HG03432 (cell line): ENCODE results near the gene ZBTB9.

ENCODE experiments used
- ATAC-seq: cut with Tn5 transposase; IDR thresholded peaks from one replicate; pipeline ENCODE4 v1.9.1; 2021; ENCODE audit warnings: mild to moderate bottlenecking, moderate library complexity; ENCODE audit not compliant: unreplicated experiment

Gene ZBTB9

DNA sequence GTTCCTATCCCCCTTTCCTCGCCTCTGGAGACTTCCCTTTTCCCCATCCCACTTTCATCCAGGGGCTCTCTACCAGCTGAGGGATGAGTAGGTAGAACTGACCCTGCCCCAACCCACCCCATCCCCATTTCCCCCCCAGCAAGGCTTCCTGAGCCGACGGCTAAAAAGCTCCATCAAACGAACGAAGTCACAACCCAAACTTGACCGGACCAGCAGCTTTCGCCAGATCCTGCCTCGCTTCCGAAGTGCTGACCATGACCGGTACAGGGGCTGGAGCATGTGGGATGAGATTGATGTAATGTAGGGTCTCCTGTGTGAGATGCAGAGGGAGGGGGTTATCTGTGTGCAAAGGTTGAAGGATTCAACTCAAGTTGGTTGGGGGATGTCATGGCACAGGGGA, 21.8 kb upstream of the ZBTB9 start:
- no peak for ATAC-seq

DNA sequence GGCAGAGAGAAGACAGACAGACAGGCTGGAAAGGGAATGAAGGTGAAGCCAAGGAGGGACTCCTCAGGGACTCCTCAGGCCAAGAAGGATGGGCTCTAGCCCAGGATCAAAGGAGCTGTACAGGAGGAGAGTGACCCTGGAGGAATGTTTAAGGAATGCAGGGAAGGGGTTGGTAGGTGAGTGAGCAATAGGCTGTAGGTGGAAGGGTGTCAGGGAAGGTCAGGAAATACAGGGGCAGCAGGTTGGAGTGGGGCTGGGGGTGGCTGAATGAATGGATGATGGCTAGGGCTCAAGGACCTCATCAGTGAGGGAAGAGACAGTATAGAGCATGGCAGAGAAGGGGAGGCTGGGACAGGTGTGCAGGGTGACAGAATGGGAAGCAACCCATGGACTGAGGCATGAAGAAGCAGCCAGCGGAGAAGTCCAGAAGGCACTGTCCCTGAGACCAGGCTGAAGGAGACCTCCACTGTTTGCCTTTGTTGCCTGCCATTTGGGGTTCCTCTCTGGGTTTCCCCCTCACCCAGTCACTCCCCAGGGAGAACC, 21.3 kb upstream of the ZBTB9 start:
- ATAC-seq: no peak

DNA sequence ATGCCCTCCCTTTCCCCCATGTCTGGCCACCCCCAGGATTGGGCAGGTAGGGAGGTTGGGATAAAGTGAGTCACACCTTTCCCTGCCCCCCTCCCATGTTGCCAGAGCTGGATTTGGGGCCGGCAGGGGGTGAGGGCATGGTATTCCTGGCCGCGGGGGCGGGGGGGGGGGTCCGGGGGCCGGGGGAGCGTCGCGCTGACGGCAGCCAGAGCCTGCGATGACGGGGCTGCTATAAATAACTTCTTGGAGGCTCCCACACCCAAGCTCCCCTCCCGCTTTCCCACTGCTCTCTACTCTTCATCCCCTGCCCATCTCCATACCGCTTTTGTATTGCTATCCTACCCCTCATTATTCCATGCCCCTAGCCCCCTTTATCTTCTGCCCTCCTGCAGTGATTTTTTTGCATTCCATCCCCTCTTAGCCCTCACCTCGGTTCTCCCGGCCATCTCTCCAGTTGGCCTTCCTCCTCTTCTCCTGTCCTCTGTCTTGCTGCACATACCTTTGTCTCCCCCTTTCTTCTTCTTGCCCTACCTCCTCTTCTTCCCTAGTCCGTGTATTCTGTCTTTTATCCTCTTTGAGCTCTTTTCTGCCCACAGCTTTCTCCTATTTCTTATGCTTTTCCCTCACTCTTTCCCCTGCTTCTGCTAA, 20.7 kb upstream of the ZBTB9 start:
- no peak for ATAC-seq

DNA sequence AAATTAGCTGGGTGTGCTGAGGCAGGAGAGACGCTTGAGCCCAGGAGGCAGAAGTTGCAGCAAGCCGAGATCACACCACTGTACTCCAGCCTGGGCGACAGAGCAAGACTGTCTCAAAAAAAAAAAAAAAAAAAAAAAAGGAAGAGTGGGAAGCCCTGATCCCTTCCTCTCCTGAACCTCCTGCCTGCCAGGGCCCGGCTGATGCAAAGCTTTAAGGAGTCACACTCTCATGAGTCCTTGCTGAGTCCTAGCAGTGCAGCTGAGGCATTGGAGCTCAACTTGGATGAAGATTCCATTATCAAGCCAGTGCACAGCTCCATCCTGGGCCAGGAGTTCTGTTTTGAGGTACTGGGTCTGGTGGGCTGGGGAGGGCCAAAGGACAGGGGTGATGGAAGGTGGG, 19.4 kb upstream of the ZBTB9 start:
- no peak for ATAC-seq

DNA sequence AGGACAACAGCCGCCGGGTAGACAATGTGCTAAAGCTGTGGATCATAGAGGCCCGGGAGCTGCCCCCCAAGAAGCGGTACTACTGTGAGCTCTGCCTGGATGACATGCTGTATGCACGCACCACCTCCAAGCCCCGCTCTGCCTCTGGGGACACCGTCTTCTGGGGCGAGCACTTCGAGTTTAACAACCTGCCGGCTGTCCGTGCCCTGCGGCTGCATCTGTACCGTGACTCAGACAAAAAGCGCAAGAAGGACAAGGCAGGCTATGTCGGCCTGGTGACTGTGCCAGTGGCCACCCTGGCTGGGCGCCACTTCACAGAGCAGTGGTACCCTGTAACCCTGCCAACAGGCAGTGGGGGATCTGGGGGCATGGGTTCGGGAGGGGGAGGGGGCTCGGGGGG, 16.7 kb upstream of the ZBTB9 start:
- ATAC-seq: no peak

DNA sequence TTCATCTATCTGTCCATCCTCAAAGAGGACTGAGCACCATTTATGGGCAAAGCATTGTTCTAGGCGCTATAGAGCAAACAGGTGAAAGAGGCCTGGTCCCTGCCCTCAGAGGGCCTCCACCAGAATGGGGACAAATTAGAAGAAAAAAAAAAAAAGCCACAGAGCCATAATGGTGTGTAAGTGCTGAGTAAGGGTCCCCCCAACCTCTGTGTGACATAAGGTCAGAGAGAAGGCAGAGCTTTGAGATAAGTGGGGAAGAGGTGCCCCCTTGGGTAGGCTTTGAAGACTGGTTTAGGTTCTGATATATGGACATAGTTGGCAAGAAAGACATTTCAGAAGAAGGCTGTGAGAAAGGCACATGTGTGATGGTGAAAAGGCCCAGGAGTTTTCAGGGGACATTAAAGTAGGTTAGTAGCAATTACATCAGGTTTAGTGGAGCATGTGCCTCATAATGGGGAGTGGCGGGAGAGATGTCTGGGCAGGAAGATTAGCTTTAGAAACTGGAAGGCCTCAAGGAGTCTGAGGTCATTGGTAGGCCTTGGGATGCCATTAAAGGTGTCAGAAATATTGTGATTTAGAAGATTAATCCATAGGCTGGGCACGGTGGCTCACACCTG, 15.3 kb upstream of the ZBTB9 start:
- ATAC-seq: no peak

DNA sequence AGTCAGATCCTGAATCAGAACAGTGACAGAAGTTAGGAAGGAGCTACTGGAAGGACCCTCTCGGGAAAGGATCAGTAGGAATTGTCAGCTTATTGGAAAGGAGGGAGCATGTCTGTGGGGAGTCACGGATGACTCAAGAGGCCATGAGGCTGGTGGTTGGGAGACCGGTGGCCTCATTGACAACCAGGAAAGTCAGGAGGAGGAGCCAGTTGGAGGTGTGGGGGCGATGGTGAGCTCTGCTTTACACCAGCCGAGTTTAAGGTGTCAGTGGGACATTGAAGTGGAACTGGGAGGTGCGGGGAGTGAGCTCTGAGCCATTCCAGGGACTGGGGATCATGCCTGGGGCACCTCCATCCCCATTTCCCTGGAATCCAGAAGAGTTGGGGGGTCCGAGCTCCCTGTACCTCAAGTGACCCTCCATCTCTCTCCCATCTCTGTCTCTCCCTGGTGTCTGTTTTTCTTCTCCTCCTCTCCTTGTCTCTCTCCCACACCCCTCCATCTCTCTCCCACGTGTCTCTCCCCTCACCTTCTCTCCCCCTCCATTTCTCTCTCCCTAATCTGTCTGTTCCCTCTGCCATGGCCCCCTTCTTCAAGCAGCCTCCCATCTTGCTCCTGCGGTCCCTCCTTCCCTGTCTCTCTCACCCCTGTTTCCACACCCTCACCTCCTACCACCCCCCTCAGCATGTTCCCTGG, 14.3 kb upstream of the ZBTB9 start:
- no peak for ATAC-seq

DNA sequence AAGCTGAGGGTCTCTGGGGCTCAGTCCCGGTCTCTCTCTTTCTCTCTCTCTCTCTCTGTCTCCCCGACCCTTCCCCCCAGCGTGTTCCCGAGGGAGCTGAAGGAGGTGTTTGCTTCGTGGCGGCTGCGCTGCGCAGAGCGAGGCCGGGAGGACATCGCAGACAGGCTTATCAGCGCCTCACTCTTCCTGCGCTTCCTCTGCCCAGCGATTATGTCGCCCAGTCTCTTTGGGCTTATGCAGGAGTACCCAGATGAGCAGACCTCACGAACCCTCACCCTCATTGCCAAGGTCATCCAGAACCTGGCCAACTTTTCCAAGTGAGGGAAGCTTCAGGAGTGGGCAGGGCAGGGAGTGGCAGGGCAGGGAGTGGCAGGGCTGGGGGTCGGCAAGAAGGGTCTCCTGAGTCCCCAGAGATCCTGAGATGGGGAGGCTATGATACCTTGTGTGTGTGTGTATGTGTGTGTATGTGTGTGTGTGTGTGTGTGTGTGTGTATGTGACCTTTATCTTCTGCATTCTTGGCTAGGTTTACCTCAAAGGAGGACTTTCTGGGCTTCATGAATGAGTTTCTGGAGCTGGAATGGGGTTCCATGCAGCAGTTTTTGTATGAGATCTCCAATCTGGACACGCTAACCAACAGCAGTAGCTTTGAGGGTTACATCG, 13.6 kb upstream of the ZBTB9 start:
- no peak for ATAC-seq

DNA sequence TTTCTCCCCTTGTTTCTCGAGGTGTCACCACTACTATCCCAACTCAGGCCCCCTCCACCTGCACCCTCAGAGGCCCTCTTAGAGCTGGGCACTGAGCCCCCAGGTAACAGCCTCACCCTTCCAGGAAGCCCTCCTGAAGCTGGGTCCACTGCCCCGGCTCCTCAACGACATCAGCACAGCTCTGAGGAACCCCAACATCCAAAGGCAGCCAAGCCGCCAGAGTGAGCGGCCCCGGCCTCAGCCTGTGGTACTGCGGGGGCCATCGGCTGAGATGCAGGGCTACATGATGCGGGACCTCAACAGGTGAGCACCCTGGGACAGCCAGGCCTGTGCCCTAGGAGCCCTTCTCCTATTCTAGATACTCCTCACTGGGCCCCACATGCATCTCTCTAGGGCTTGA, 12.9 kb upstream of the ZBTB9 start:
- ATAC-seq: no peak

DNA sequence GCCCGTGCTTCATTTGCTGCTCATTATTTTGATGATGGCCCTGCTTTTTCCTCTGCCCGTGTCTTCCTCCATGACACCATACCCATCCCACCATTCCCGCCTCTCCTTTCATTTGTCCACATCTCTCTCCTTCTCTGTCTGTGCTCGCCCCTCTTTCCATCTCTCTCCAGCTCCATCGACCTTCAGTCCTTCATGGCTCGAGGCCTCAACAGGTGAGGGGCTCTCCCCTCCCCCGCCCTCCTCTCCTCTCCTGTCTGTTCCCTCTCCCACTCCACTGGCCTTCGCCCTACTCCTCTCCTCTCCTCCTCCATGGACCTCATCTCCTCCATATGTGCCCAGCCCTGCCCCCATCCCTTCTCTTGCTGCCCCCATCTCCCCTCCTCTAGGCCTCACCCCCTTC, 12.1 kb upstream of the ZBTB9 start:
- no peak for ATAC-seq

DNA sequence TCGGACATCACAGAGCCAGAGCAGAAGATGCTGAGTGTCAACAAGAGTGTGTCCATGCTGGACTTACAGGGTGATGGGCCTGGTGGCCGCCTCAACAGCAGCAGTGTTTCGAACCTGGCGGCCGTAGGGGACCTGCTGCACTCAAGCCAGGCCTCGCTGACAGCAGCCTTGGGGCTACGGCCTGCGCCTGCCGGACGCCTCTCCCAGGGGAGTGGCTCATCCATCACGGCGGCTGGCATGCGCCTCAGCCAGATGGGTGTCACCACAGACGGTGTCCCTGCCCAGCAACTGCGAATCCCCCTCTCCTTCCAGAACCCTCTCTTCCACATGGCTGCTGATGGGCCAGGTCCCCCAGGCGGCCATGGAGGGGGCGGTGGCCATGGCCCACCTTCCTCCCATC, 11.4 kb upstream of the ZBTB9 start:
- ATAC-seq: no peak

DNA sequence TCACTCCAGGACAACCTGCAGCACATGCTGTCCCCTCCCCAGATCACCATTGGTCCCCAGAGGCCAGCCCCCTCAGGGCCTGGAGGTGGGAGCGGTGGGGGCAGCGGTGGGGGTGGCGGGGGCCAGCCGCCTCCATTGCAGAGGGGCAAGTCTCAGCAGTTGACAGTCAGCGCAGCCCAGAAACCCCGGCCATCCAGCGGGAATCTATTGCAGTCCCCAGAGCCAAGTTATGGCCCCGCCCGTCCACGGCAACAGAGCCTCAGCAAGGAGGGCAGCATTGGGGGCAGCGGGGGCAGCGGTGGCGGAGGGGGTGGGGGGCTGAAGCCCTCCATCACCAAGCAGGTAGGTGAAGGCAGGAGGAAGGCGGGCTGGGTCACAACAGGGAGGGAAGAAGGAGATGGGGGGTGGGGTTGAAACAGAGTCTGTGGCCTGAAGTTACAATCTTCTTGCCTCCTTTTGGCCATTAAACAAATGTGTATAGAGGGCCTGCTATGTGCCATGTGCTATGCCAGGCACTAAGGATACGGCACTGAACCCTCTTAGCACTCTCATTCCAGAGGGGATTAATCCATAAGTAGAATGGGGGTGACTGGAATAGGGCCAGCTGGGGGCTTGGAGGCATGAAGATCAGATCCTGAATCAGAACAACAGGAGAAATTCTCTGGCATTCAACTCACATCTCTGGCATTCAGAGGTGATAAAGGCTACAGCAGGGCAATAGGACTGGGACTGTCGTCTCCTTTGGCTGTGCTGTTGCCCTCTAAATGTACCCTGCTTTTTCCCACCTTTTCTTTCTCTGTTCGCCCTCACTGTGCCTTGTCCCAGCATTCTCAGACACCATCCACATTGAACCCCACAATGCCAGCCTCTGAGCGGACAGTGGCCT, 10.5 kb upstream of the ZBTB9 start:
- ATAC-seq: no peak

DNA sequence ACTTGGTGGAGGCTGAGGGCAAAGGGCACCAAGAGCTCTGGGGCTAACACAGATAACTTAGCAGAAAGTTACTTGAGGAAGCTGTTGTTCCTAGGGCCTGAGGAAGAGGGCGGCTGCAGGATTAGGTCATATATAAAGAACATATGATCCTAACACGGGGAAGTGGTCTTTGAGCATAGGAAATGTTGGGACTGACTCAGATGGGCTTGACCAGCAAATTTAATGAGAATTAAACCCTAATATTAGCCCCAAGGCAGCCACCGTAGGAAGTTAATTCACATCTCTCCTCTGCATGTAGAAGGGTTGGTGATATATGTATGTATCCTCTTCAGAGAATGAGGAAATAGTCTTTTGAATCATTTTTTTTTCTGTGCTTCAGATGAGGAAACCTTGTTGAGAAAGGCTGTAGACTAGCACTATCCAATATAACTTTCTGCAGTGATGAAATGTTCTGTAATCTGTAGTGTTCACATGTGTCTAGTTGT, 9.2 kb upstream of the ZBTB9 start:
- ATAC-seq: no peak

DNA sequence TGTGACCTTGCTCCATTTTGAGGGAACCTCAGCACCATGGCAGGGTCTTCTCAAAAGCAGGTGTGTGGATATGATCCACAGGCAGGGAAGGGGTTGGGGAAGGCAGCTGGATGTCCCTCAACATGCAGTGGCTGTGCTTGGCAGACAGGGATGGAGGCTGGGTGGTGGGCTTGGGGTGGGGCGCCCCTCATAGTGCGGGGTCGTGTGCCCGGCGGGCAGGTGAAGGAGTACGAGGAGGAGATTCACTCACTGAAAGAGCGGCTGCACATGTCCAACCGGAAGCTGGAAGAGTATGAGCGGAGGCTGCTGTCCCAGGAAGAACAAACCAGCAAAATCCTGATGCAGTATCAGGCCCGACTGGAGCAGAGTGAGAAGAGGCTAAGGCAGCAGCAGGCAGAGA, 8.0 kb upstream of the ZBTB9 start:
- no peak for ATAC-seq

DNA sequence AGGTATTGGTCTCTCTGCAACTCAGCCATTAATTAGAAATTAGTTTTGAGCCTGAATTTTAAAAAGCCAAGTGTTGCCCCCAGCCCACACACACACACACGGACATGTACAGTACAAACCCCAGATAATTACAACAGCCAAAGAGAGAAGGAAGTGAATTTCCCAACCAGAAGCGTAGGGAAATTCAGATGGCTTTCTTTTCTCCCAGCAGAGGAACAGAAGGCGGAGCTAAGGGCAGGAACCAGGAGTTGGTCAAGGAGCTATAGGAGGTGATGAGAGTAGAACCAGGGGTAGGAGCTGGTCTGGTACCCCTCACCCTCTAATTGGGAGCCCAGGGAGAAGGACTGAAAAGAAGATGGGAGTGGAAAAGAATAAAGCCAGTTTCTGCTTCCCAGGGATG, 3.9 kb upstream of the ZBTB9 start:
- ATAC-seq: no peak

DNA sequence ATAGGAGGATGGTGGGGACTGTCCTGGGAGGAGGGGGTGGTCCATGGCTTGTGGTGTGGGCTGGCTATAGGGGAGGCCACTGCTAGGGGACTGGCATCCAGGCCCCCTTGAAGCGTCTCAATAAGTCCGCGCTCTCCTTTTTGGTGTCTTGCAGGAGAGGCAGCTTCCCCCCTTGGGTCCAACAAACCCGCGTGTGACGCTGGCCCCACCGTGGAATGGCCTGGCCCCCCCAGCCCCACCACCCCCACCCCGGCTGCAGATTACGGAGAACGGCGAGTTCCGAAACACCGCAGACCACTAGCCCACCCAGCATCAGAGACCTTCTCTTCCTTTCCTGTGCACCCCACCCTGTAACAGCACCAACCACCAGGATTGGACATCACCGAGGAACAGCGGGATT, 2.8 kb upstream of the ZBTB9 start:
- ATAC-seq: no peak

DNA sequence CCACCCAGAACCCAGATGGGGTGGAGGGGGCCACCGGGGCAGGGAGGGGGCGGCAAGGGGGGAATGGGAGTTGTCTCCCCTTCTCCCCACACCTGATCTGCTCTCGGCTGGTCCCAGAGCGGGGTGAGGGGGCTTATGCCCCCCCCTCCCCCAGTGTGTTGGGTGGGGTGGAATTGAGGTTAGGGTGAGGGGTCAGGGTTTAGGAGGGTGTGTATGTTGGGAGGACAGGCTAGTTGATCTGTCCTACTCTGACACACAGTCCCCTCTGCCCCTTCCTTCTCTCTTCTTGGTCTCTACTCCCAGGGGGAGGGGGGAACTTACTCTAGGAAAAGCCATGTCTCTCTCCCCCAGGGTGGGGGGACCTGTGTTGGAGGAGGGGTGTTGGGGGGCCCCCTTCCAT, 1.9 kb upstream of the ZBTB9 start:
- no peak for ATAC-seq

DNA sequence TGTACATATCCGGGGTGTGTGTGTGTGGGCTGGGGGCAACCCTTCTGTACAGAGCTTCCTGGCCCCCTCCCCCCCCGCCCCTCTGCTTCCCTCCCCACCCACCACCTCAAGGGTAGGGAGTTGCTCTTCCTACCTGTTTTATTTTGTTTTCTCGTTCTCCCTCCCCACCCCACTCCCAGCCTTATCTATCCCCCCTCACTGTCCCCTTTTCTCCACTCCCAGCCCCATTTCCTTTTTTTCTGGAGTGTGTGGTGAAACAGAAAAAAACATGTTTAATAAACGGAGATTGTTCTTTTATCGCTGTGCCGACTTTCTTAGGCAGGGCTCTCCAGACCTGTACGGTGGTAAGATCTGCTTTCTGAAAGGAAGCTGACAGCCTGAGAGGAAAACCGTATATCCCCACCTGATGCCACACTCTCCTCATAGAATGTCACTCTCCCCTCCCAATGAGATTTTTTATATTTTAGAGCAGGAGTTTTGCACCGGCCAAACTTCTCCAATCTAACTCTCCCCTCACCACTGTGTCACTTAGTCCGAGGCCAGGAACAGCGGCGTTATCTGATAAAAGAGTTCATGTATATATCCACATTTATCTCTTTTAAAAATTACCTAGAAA, 875 bp upstream of the ZBTB9 start:
- no peak for ATAC-seq

DNA sequence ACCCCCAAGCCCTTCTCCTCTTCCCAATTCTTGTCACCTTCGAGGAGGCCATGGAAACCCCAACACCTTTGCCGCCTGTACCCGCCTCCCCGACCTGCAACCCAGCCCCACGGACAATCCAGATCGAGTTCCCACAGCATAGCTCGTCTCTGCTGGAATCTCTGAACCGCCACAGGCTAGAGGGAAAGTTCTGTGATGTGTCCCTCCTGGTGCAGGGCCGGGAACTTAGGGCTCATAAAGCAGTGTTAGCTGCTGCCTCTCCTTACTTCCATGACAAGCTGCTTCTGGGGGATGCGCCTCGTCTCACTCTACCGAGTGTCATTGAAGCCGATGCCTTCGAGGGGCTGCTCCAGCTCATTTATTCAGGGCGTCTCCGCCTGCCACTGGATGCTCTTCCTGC, 675 bp downstream of the ZBTB9 start:
- ATAC-seq: no peak

DNA sequence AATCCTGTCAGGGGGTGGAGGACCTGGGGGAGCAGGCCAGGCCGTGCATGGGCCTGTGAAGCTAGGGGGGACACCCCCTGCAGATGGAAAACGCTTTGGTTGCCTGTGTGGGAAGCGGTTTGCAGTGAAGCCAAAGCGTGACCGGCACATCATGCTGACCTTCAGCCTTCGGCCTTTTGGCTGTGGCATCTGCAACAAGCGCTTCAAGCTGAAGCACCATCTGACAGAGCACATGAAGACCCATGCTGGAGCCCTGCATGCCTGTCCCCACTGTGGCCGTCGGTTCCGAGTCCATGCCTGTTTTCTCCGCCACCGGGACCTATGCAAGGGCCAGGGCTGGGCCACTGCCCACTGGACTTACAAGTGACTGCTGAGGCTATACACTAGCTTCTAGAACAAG, 1.8 kb downstream of the ZBTB9 start:
- ATAC-seq: no peak
